ENCODE measurements around the gene ANKRD50. TPM values are rescaled to one million over a fixed set of nuclear protein-coding genes. Genes with fewer than 3 reads are reported as not detected.

Gene ANKRD50
- total RNA-seq, 1 experiment from 2014 or later: 14.3 TPM

GRCh38 chr4:124691801-124692200 is 20.7 kb downstream of the ANKRD50 start:
- no TSS peak for BruUV-seq (replicated peaks)
- CTCF ChIA-PET: no interaction called here
- H3K27ac ChIP-seq (ENCODE audit: low read length): no peak overlapping the region
- DNase-seq (ENCODE audit: low read depth, low spot score): no peak
- TF ChIP-seq TCF7L2 (IDR thresholded peaks at IDR 0.05; ENCODE audit: low read depth, low read length) (no peak), CTCF (IDR thresholded peaks at IDR 0.05) (no peak), REST (IDR thresholded peaks at IDR 0.05; ENCODE audit: insufficient read depth in 1 of 2, low read depth in 2 of 2, low read length in 1 of 2) (no peak), POLR2AphosphoS5 (IDR thresholded peaks at IDR 0.05; ENCODE audit: low read depth, low read length) (no peak), SIN3A (IDR thresholded peaks at IDR 0.05; ENCODE audit: borderline replicate concordance, insufficient read depth, low read depth, low read length) (no peak)
- no peaks in the 10 kb centered on the region; the same call in 1 of the 2 replicates for H3K36me3 ChIP-seq (ENCODE audit: control insufficient read depth, insufficient read depth, low read length)
- POLR2A ChIA-PET: no interaction called here
- H3K4me3 ChIP-seq (ENCODE audit: low read depth in 2 of 2, low read length in 2 of 2): no peak overlapping the region
- H3K27me3 ChIP-seq (ENCODE audit: control insufficient read depth, insufficient read depth, low read length): no peaks in the 10 kb centered on the region
- intact Hi-C loops (cut with micrococcal nuclease; ENCODE audit: unreplicated experiment) (no loop called here), in situ Hi-C loops (cut with HindIII; ENCODE audit: low pct_unique_long_range_greater_than_20kb, low sequenced_read_pairs) (no loop called here)
- H3K4me1 ChIP-seq (ENCODE audit: control insufficient read depth, insufficient read depth, low read length): no peaks in the 10 kb centered on the region
- peaks cover 3% of the 10 kb centered on the region; the same call in 1 of the 2 replicates for H3K9me3 ChIP-seq (ENCODE audit: control insufficient read depth, insufficient read depth, low read depth, low read length)
- ATAC-seq: no peak

- H3K4me3 ChIP-seq (ENCODE audit: low read depth in 2 of 2, low read length in 2 of 2): no peak overlapping the region
- H3K4me1 ChIP-seq (ENCODE audit: control insufficient read depth, insufficient read depth, low read length): no peaks in the 10 kb centered on the region
- ATAC-seq (no peak), DNase-seq (ENCODE audit: low read depth, low spot score) (no peak)
- no peak for TF ChIP-seq CTCF (IDR thresholded peaks at IDR 0.05)
- no peak for TF ChIP-seq POLR2AphosphoS5 (IDR thresholded peaks at IDR 0.05; ENCODE audit: low read depth, low read length)
- TF ChIP-seq REST (IDR thresholded peaks at IDR 0.05; ENCODE audit: insufficient read depth in 1 of 2, low read depth in 2 of 2, low read length in 1 of 2): no peak
- TF ChIP-seq SIN3A (IDR thresholded peaks at IDR 0.05; ENCODE audit: borderline replicate concordance, insufficient read depth, low read depth, low read length): no peak
- TF ChIP-seq TCF7L2 (IDR thresholded peaks at IDR 0.05; ENCODE audit: low read depth, low read length): no peak
- H3K27ac ChIP-seq (ENCODE audit: low read length): no peak overlapping the region
- in situ Hi-C loops (cut with HindIII; ENCODE audit: low pct_unique_long_range_greater_than_20kb, low sequenced_read_pairs): no loop called here
- CTCF ChIA-PET: no interaction called here
- no TSS peak for BruUV-seq (replicated peaks)
- H3K9me3 ChIP-seq (ENCODE audit: control insufficient read depth, insufficient read depth, low read depth, low read length): no peaks in the 10 kb centered on the region
- H3K27me3 ChIP-seq (ENCODE audit: control insufficient read depth, insufficient read depth, low read length): no peaks in the 10 kb centered on the region
- POLR2A ChIA-PET: no interaction called here
- intact Hi-C loops (cut with micrococcal nuclease; ENCODE audit: unreplicated experiment): no loop called here
- H3K36me3 ChIP-seq (ENCODE audit: control insufficient read depth, insufficient read depth, low read length): no peaks in the 10 kb centered on the region
Observed at GRCh38 chr4:124686279-124686678, 26.3 kb downstream of the ANKRD50 start.

Data from Panc1 (cell line).